Measurements from ENCODE around the gene CACNB3. TPM values are rescaled to one million over a fixed set of nuclear protein-coding genes. Genes with fewer than 3 reads are reported as not detected.

Gene CACNB3
- total RNA-seq, 2 donors from 2014 or later = 4.6 to 21.8 TPM

GRCh38 chr12:48795550-48796455 is 22.5 kb upstream of the CACNB3 start:
- intact Hi-C loops (cut with DNase I) = loop anchor here (1.0 kb wide), 1 partner anchor 43 kb away; no protein-coding TSS in a partner anchor
- no peaks in the 10 kb centered on the region for H3K9me3 ChIP-seq
- H3K27ac ChIP-seq = no peak overlapping the region
- TF ChIP-seq CTCF (IDR thresholded peaks at IDR 0.05) (peak; percentile 93 to 98 (median 96)), POLR2AphosphoS5 (IDR thresholded peaks at IDR 0.05) (peak; percentile 71), POLR2A (IDR thresholded peaks at IDR 0.05) (no peak)
- peak; percentile 75 for DNase-seq (ENCODE audit: low spot score)
- no peaks in the 10 kb centered on the region for H3K36me3 ChIP-seq
- H3K4me1 ChIP-seq (replicated peaks) = no peaks in the 10 kb centered on the region
- 18% methylated on average over 12 of the region's 12 CpGs for WGBS
- H3K4me3 ChIP-seq = no peak overlapping the region
- no peaks in the 10 kb centered on the region for H3K27me3 ChIP-seq (replicated peaks; ENCODE audit: insufficient read depth)

GRCh38 chr12:48796976-48797375 is 21.3 kb upstream of the CACNB3 start:
- WGBS = 82% methylated on average over 3 of the region's 3 CpGs
- no peak for TF ChIP-seq CTCF (IDR thresholded peaks at IDR 0.05)
- TF ChIP-seq POLR2AphosphoS5 (IDR thresholded peaks at IDR 0.05) = no peak
- no peak for TF ChIP-seq POLR2A (IDR thresholded peaks at IDR 0.05)
- no peaks in the 10 kb centered on the region for H3K27me3 ChIP-seq (replicated peaks; ENCODE audit: insufficient read depth)
- H3K27ac ChIP-seq = no peak overlapping the region
- no peaks in the 10 kb centered on the region for H3K9me3 ChIP-seq
- no peaks in the 10 kb centered on the region for H3K36me3 ChIP-seq
- H3K4me3 ChIP-seq = no peak overlapping the region
- intact Hi-C loops (cut with DNase I) = loop anchor here (1.0 kb wide), 1 partner anchor 44 kb away; no protein-coding TSS in a partner anchor
- DNase-seq (ENCODE audit: low spot score) = no peak
- no peaks in the 10 kb centered on the region for H3K4me1 ChIP-seq (replicated peaks)

GRCh38 chr12:48800457-48800856 is 17.8 kb upstream of the CACNB3 start:
- WGBS = 84% methylated on average over 14 of the region's 14 CpGs
- H3K9me3 ChIP-seq = no peaks in the 10 kb centered on the region
- no peak overlapping the region for H3K27ac ChIP-seq
- intact Hi-C loops (cut with DNase I) = no loop called here
- no peaks in the 10 kb centered on the region for H3K36me3 ChIP-seq
- no peaks in the 10 kb centered on the region for H3K4me1 ChIP-seq (replicated peaks)
- no peak for TF ChIP-seq POLR2A (IDR thresholded peaks at IDR 0.05)
- no peak for TF ChIP-seq POLR2AphosphoS5 (IDR thresholded peaks at IDR 0.05)
- TF ChIP-seq CTCF (IDR thresholded peaks at IDR 0.05) = no peak
- no peaks in the 10 kb centered on the region for H3K27me3 ChIP-seq (replicated peaks; ENCODE audit: insufficient read depth)
- DNase-seq (ENCODE audit: low spot score) = no peak
- H3K4me3 ChIP-seq = no peak overlapping the region

DNA sequence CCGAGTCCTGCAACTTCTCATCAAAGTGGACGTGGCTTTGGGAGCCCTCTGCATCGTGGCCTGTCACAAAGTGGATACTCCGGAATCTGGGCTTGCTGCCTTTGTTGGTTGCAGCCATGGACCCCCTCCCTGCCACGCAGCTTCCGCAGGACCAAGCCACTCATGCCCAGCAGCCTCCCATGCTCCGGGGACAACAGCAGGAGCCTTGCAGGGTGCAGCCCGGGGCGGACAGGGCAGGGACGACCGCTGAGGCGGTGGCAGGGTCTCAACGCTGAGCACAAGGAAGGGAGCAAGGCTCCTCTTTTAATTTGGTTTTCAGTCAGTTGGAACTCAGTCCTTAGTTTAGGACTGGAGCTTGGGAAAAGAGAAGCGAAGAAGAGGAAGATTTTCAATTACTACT is 17.3 kb upstream of the CACNB3 start:
- no peak for TF ChIP-seq POLR2A (IDR thresholded peaks at IDR 0.05)
- no peaks in the 10 kb centered on the region for H3K9me3 ChIP-seq
- no peak overlapping the region for H3K4me3 ChIP-seq
- 82% methylated on average over 14 of the region's 14 CpGs for WGBS
- H3K27ac ChIP-seq = no peak overlapping the region
- no peaks in the 10 kb centered on the region for H3K4me1 ChIP-seq (replicated peaks)
- no peaks in the 10 kb centered on the region for H3K27me3 ChIP-seq (replicated peaks; ENCODE audit: insufficient read depth)
- intact Hi-C loops (cut with DNase I) = no loop called here
- DNase-seq (ENCODE audit: low spot score) = no peak
- H3K36me3 ChIP-seq = no peaks in the 10 kb centered on the region

GRCh38 chr12:48803675-48804074 is 14.6 kb upstream of the CACNB3 start:
- intact Hi-C loops (cut with DNase I) = no loop called here
- Histone ChIP-seq H3K27me3 (replicated peaks; ENCODE audit: insufficient read depth) (no peaks in the 10 kb centered on the region), H3K4me1 (replicated peaks) (no peaks in the 10 kb centered on the region), H3K4me3 (no peak overlapping the region), H3K9me3 (no peaks in the 10 kb centered on the region), H3K36me3 (no peaks in the 10 kb centered on the region), H3K27ac (no peak overlapping the region)
- no peak for DNase-seq (ENCODE audit: low spot score)
- WGBS = 29% methylated on average over 1 of the region's 1 CpG
- TF ChIP-seq CTCF (IDR thresholded peaks at IDR 0.05) = no peak
- no peak for TF ChIP-seq POLR2A (IDR thresholded peaks at IDR 0.05)
- no peak for TF ChIP-seq POLR2AphosphoS5 (IDR thresholded peaks at IDR 0.05)

Measured in prostate gland (tissue), 2 donors.